Breast epithelium (tissue), 3 donors: ENCODE measurements around the gene RGS12.

ENCODE experiments used
- CTCF ChIP-seq, 3 donors: fragments of 450-650 bp; IDR thresholded peaks; one replicate each; pipeline ENCODE4 v1.5.1; 2016 to 2017; ENCODE audit warnings: antibody characterized with exemption in 3 of 3, mild to moderate bottlenecking in 3 of 3, moderate library complexity in 3 of 3
- POLR2A ChIP-seq: fragments of 450-650 bp; IDR thresholded peaks from one replicate; pipeline ENCODE4 v1.6.1; 2016; ENCODE audit warnings: antibody characterized with exemption, mild to moderate bottlenecking, moderate library complexity

GRCh38 chr4:3255611-3256186, 37.1 kb upstream of the RGS12 start:
- TF ChIP-seq POLR2A = no peak
- TF ChIP-seq CTCF (IDR thresholded peaks at IDR 0.05) = no peak
